Hematopoietic multipotent progenitor cell treated with erythropoietin and hydrocortisone succinate and interleukin-3 and kit ligand, for 17 days (in vitro differentiated cells): ENCODE measurements around the gene TUBA4B.
A peak's percentile ranks its signal among the peaks of the same experiment; 100 is the strongest.
"Not testable (repeated sequence)": the region's sequence is repeated elsewhere in the genome, so short reads cannot be mapped to it uniquely, and the experiment has no call there.

Experiments used
- DNase-seq: peaks from one replicate; pipeline ENCODE4 v3.0.0-alpha.2; 2015; ENCODE audit warnings: low spot score

The TUBA4B gene

DNA sequence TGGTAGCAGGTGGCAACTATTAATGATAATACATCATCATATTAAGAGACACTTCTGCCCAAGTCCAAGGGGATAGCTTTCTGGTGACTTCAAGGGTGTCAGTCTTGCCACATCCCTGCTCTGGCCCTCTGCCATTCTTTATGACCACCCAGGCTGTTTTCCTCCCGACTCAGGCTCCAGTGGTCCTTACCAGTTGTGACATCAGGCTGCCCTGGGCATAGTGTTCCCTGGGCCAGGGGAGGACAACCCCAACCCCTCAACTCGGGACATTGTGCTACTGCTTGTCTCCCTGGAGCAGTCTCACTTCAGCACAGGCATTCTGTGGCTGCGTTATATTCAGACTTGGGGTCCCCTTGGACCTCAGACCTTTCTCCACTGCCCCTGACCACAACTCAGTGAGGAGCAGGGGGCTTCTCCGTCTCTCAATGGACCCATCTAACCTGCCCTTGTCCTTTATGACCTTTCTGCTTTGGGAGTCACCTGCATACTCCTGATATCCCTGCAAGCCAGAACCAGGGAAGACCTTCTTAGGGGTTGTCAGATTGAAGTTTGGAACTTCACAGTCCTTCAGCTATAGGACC is 39.0 kb downstream of the TUBA4B start:
- no peak for DNase-seq

DNA sequence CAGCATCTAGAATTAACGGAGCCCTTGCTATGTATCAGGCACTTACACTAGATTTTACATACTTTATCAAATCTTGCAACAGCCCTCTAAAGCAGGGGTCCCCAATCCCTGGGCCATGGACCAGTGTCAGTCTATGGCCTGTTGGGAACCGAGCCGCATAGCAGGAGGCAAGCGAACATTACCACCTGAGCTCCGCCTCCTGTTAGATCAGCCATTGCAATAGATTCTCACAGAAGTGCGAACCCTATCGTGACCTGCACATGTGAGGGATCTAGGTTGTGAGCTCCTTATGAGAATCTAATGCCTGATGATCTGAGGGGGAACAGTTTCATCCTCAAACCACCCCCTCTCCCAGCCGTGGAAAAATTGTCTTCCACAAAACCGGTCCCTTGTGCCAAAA is 39.6 kb downstream of the TUBA4B start:
- no peak for DNase-seq

DNA sequence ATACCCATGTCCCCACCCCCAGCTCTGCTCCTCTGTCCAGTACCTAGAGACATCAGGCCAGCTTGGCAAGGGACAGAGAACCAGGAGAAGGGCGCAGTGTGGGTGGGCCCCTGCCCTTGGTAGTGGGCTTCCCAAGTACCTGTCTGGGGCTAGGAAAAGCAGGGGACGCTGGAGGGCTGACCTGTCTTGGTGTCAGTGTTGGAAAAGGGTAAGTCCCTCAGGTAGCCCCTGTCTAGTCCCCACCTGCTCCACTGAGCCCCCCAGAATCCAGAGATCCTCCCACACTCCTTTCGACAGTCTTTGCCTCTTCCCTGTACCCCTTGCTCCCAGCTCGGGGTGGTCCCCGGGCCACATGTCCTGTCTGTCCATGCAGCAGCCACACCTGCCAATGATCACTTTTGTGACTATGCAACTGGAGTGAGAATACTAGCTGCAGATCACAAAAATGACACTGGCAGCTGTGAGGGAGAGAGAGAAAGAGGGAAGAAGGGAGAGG is 40.7 kb downstream of the TUBA4B start:
- no peak for DNase-seq

DNA sequence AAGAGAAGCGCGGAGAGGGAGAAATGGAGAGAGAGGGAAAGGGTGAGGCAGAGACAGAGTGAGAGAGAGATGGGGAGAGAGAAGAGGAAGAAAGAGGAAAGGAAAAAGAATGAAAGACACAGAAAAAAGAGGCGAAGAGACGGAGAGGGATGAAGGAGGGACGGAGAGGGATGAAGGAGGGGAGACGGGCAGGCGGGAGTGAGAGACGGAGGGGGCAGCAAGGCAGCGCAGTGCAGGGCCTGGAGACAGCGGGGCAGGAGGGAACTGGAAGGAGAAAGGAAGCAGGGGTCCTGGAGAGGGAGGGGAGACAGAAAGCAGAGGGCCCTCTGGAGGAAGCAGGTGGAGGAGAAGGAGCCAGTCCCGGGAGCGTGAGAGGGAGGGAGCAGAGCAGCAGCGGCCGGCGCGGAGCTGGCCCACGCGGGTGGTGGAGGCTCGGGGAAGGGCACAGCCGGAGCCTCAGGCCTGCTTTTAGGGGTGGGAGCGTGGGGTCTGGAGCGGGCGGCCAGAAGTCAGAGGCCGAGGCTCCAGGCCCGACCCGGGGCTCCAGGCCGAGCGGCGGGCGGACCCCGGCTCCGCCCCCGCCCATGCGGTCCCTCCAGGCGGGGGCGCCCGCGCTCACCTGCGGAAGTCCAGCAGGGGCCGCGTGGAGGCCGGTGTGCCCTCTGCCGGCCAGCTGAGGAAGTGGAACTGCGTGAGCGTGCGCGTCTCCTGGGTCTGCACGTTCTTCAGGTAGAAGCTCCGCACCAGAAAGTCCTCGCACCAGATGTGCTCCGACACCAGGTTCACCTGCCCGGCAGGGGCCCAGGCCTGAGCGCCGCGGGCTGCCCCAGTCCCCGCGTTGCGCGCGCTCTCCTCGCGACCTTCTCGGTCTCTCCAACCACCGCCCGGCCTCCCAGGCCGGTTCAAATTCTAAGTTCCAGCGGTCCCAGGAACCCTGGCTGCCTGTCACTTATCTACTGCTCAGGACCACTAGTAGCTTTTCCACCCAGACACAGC is 41.6 kb downstream of the TUBA4B start:
- peak; percentile 95 for DNase-seq

DNA sequence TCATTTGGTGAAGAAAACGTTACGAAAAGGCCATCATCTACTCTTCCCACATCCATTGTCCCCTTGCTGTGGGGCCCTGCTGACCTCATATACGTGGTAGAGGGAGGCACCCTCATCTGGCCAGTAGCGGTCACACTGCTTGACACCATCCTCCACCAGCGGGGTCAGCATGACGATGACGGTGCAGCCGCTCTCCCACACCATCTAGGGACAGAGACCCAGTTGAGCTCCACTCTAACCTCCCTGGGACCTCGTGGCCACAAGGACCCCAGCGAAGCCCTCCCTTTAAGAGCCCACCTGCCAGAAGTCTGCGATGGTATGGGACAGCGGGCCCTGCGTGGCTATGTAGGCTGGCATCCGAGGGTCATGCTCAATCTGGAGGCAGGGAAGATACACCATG is 43.1 kb downstream of the TUBA4B start:
- no peak for DNase-seq

DNA sequence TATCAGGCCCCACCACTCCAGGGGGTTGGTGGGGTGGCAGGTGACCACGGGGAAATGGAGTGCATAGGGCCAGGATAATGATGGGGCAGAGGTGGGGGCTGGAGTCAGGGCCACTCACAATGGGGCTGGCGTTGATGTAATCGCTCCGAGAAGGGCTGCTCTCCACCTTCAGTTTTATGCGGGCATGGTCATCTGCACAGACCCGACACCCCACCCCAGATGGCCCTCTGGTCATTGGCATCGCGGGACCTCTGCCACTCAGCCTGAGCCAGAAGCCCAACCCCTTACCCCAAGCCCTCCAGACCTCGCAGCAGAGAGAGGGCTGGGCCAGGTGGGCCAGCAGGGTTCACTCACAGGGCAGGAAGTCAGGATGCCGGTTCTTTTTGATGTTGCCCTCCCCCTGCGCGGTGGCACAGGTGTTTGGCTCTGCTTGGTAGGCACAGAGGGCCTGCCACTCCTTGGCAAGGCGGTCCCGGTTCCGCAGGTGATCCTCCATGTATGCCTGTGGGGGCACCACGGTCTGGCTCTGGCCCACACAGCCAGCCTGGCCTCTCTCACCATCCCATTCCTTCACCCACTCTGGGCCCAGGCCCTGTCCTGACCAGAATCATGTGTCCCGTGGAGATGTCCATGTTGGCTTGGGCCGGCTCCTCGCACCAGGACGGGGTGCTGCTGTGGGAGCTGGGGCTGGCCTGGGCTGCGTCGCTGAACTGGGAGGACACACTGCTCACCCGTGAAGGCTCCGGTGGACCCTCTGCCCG is 43.8 kb downstream of the TUBA4B start:
- no peak for DNase-seq

DNA sequence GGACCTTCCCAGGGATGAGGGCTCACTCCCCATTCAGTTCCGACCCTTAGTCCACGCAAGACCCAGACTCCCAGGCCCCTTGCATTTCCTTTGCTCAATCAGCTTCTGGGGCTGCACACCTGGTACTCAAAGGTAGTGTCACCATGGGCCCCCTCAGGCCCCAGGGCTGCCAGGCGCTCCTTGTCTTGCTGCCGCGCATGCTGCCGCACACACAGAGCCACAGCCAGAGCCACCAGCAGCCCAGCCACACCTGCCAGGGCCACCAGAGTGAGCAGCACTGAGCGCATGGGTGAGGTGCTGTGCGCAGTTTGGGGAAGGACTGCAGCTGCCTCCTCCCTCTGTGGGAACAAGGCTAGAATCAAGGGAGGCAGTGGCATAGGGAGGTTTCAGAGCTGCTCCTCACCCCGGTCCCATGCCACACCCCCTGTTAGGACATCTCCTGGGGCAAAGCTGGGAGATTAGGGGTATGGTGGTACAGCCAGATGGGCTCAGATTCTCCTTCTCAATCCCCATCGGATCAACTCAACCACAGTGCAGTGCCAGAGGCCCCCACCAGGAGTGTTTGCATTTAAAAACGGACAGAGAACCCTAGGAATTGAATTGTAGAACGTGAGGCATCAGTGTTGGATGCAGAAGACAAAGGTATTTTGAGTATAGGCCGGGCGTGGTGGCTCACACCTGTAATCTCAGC is 44.9 kb downstream of the TUBA4B start:
- DNase-seq: no peak

DNA sequence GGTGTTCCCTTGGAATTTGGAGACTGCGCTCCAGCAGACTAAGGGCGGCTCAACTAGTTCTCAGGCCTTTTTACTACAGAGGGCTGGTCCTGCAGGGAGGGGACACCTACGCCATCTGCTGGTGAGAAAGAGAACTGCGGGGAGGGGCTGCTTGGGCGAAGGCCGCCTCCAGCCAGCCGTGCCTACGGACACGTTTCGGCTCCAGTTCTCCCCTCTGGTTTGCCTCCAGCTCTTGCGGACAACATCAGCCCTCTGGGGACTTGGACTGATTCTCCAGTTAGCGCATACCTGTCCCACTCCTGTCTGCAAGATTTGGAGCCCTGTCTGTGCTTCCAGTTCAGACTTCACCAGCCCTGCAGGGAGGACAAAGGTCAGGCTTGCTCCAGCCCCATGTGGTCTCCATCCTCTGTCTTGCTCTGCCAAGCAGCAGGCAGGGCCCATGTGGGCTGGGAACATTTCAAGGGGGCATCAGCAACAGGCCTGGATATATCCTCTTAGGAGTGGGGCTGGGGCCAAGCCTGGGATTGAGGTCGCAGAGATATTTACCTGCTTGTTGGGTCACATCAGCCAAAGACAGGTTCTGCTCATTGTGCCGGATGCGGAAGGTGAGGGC is 45.8 kb downstream of the TUBA4B start:
- peak; percentile 90 for DNase-seq

DNA sequence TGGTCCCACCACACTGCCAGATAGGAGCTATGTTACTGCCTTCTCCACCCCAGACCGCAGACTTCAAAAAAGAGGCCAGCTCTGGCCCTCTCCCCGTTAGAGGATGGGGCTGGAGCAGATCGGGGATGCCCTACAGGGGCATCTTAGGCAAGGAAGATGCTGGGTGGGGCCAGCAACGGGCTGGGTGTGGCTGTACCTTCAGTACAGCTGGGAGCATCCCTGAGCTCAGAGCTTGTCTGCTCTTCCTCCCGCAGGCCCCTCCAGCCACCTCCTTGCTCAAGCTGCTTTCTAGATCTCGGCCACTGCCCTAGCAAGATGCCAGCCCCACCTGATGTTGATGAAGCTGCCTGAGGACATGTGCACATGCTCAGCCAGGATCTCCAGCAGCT is 46.3 kb downstream of the TUBA4B start:
- no peak for DNase-seq

DNA sequence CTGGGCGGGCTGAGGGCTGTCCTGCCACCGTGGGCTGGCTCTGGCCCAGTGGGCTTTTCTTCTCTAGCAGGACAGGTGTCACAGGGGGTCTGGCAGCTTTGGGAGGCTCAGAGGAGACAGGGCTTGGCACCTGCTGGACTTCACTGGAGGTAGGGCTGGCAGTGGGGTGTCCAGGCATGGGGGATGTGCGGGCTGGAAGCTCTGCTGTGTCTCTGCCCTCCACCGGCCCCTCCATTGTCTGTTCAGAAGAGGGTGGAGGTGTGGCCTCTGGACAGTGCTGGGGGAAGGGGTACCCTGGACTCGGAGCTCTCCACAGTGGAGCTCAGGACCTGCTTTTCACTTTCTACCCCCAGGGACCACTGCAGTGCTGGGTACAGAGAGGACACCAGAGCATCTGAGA is 47.0 kb downstream of the TUBA4B start:
- no peak for DNase-seq

DNA sequence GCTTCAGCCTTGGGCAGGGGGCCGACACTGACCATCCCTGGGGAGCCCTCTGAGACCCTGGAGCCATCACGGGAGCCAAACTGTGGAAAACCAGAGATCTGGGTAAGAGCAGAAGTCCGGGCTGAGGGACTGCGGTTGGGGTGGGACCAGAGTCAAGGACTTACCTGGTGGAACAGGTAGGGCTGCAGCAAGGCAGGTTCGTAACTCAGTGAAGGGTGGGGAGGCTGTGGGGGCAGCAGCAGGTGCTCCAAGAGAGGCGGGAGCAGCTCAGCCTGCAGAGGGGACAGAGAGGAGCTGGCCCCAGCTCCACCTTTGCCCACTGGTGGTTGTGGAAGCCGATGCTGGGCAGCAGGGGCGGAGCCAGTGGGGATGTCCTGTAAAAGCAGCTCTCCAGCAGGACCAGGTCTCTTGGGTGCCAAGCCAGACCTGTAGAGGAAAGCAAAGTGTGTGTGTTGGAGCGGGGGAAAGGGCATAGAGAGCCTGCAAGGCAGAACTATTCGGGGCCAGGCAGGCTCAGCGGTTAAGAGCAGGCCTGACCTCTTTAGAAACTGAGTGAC is 49.4 kb downstream of the TUBA4B start:
- DNase-seq: no peak

DNA sequence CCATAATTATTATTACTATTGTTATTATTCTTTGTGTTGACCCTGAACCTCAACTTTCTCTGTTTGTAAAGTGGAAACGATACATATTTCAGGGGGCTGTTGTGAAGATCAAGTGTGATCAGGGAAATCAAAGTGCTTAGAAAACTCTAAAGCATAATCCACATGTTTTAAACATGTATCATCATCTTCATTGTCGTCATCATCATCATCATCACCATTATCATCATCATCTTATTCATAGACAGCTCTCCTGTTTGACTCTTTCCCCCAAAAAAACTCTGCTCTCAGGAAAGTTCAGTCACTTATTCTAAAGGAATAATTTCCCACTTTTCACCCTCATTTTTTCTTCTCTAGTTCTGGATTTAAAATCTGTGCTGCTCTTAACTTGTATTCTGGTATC is 51.2 kb downstream of the TUBA4B start:
- no peak for DNase-seq

DNA sequence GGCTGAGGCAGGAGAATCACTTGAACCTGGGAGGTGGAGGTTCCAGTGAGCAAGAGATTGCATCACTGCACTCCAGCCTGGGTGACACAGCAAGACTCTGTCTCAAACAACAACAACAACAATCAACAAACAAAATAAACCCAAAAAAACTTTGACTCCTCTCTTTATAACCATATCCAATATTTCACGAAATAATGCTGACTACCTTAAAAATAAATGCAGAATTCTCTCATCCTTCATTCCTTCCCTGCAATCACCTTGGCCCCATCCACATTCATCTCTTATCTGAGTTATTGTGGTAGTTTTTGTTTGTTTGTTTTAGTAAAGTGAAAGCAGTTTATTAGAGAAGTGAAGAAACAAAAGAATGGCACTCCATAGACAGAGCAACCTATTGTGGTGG is 53.0 kb downstream of the TUBA4B start:
- DNase-seq: no peak

DNA sequence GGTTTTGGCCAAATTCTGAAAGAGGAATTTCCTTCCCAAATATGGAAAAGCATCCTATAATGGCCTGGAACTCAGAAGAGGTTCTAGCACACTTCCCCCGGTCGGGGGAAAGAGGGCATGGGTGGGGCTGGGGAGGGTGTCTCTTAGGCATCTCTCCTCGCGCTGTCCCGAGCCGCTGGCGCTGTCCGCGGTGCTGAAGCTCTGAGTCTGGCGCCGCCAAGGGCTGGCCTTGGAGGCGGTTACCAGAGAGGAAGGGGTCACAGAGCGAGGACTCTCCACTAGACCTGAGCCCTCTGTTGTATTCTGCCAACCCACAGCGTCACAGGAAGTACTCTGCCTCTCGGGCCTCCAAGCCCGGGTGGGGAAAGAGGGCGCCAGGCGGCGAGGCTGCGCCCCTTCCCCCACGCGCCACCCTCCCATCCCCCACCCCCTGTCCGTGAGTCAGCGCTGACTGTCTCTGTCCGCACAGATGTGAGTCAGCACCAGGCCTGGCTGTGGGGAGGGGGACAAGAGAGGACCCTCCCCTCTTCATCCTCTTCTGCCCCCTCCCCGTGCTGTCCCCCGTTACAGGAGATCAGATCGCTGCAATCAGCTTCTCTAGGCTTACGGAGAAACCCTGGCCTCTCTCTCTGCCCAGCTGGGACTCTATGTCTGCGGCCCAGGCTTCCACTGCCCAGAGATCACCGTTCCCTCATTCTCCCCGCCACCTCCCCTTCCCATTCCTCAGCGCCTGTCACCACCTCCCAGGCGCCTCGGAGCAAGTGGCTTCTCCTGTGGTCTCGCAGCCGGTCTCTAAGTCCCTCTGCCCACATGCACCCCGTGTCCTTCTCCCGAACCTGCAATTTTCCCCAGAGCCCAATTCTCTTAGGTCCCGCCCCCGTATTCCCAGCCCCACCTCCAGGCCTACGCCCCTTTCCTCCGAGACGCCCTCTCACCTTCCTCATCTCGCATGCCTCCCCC is 55.4 kb downstream of the TUBA4B start:
- DNase-seq: peak; percentile 37

DNA sequence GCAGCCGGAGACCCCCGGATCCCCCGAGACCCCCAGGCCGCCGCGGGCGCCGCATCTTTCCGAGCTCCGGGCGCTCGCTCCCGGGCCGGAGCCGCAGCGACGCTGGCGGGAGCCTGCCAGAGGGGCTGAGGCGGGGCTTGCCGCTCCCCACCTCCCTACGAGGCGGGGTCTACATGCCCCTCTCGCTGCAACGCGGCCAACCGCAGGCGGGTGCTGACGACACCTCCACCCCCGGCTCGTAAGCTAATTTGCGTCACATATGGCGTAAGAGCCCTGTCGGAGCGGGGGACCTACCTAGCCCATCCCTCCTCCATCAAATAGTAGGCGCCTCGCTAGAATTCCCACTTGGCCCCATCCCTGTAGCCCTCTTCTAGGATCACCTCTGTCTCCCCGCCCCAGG is 56.2 kb downstream of the TUBA4B start, which contains the start of gene PTPRN:
Gene PTPRN (minus strand): TSS at position 124 of the 400 bp plus-strand sequence. CDS start 69 bp downstream, at position 55.
- DNase-seq: no peak

DNA sequence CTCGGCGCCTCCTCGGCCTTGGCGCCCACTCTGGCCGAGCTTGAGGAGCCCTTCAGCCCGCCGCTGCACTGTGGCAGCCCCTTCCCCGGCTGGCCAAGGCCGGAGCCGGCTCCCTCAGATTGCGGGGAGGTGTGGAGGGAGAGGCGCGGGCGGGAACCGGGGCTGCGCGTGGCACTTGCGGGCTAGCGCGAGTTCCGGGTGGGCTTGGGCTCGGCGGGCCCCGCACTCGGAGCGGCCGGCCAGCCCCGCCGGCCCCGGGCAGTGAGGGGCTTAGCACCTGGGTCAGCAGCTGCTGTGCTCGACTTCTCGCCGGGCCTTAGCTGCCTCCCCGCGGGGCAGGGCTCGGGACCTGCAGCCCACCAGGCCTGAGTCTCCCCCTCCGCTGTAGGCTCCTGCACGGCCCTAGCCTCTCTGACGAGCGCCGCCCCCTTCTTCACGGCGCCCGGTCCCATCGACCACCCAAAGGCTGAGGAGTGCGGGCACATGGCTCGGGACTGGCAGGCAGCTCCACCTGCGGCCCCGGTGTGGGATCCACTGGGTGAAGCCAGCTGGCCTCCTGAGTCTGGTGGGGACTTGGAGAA is 59.7 kb downstream of the TUBA4B start:
- DNase-seq: not testable (repeated sequence)

DNA sequence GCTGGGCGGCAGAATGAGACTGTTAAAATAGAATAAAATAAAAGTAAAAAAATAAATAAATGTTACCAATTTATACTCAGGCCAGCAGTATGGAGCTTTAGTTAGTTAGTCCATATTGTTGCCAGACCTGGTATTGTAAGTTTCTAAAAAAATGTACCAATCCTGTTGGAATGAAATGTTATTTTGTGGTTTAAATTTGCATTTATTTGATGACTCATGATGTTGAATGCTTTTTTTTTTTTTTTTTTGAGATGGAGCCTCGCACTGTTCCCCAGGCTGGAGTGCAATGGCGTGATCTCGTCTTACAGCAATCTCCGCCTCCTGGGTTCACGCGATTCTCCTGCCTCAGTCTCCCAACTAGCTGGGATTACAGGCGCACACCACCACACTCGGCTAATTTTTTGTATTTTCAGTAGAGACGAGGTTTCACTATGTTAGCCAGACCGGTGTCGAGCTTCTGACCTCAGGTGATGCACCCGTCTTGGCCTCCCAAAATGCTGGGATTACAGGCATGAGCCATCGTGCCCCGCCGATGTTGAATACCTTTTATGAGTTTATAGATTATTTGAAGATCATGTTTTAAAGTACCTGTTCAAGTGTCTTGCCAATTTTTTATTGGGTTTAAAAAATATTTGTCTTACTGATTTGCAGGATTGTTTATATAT is 61.9 kb downstream of the TUBA4B start:
- no peak for DNase-seq
